Smooth muscle cell (in vitro differentiated cells): Measurements from ENCODE around the gene TRIM34. TPM values are rescaled to one million over a fixed set of nuclear protein-coding genes. Genes with fewer than 3 reads are reported as not detected.
A peak's percentile ranks its signal among the peaks of the same experiment; 100 is the strongest.

ENCODE experiments used
- DNase-seq: peaks from one replicate; lab custom pipeline; 2025; ENCODE audit not compliant: unreplicated experiment; lab: John Stamatoyannopoulos, UW
- H2AFZ ChIP-seq: fragments of 200-600 bp; sonication (generic); 2 replicates; pipeline ENCODE4 v1.6.0; 2016; ENCODE audit warnings: antibody characterized with exemption, low read depth, mild to moderate bottlenecking
- H3F3A ChIP-seq: fragments of 200-600 bp; sonication (generic); 2 replicates; pipeline ENCODE4 v1.6.0; 2017; ENCODE audit warnings: antibody characterized with exemption, low read depth
- H3K27ac ChIP-seq: fragments of 200-600 bp; sonication (generic); 2 replicates; pipeline ENCODE4 v1.5.1; 2016; ENCODE audit warnings: low read depth, mild to moderate bottlenecking
- H3K27me3 ChIP-seq: fragments of 200-600 bp; sonication (generic); 2 replicates; pipeline ENCODE4 v1.6.1; 2016; ENCODE audit warnings: low read depth, mild to moderate bottlenecking
- H3K36me3 ChIP-seq: fragments of 200-600 bp; sonication (generic); 2 replicates; pipeline ENCODE4 v1.5.1; 2016; ENCODE audit warnings: low read depth
- H3K4me1 ChIP-seq: fragments of 200-600 bp; sonication (generic); 2 replicates; pipeline ENCODE4 v1.5.1; 2016; ENCODE audit warnings: low read depth
- H3K4me2 ChIP-seq: fragments of 200-600 bp; sonication (generic); 2 replicates; pipeline ENCODE4 v1.6.0; 2016; ENCODE audit warnings: mild to moderate bottlenecking
- H3K4me3 ChIP-seq: fragments of 200-600 bp; sonication (generic); 2 replicates; pipeline ENCODE4 v1.5.1; 2016; ENCODE audit warnings: mild to moderate bottlenecking
- H3K79me2 ChIP-seq: fragments of 200-600 bp; sonication (generic); 2 replicates; pipeline ENCODE4 v1.6.0; 2016; ENCODE audit warnings: low read depth, mild to moderate bottlenecking
- H3K9ac ChIP-seq: fragments of 200-600 bp; sonication (generic); 2 replicates; pipeline ENCODE4 v1.6.0; 2016; ENCODE audit warnings: low read depth
- H3K9me3 ChIP-seq: fragments of 200-600 bp; sonication (generic); replicated peaks from 2 replicates; pipeline ENCODE4 v1.5.1; 2016; ENCODE audit warnings: low read depth
- H4K20me1 ChIP-seq: fragments of 200-600 bp; sonication (generic); 2 replicates; pipeline ENCODE4 v1.6.0; 2016; ENCODE audit warnings: low read depth
- WGBS: methylation state at CpG from one replicate; pipeline ENCODE4 v1.1.7; 2016; ENCODE audit warnings: low lambda C conversion rate; 5-methylcytosine and 5-hydroxymethylcytosine counted together
- polyA plus RNA-seq: library from polyadenylated mRNA; unstranded; fragments of >200 nt; fragmentation: Nextera tagmentation; extraction: Ambion mirVana; gene quantifications from 2 replicates; pipeline ENCODE4 v1.2.1, GENCODE V29; 2016
- total RNA-seq: library from RNA; depleted of rRNA; stranded (reverse); fragments of >200 nt; gene quantifications from 2 replicates; pipeline ENCODE4 v1.2.3, GENCODE V29; 2014
- TF ChIP-seq, protein P1 (sequence below): fragments of 200-600 bp; sonication (generic); IDR thresholded peaks from 2 replicates; pipeline ENCODE4 v1.5.1; 2017; ENCODE audit warnings: borderline replicate concordance, mild to moderate bottlenecking, antibody characterized with exemption; ENCODE audit not compliant: insufficient read depth, poor library complexity, severe bottlenecking

TRIM34 gene
- total and polyA plus RNA-seq, 2 experiments from 2014 or later, result 4.1 to 6.7 TPM

DNA sequence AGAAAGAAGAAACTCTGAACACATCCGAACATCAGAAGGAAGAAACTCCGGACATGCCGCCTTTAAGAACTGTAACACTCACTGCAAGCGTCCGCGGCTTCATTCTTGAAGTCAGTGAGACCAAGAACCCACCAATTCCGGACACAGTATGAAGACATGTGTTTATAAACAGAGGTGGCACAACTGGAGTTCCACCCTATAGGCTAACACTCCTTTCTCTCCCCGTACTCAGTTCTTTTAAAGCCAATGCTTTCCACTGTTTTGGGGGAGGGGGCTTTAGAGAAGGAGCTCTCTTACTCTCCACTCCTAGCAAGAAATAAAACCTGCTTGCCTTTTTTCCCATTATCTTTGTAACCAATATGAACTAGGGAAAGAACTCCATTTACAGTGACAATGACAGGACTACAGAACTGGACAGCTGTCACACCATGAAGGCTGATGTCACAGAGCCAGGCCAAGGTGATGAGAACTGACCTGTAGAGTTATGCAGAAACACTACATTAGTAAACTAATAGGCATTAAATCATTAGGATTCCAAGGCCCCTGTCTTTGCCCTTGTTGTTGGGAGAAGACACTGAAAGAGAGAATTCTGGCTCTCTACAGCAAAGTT lies 59.3 kb downstream of the TRIM34 start:
- TF ChIP-seq, protein P1, sequence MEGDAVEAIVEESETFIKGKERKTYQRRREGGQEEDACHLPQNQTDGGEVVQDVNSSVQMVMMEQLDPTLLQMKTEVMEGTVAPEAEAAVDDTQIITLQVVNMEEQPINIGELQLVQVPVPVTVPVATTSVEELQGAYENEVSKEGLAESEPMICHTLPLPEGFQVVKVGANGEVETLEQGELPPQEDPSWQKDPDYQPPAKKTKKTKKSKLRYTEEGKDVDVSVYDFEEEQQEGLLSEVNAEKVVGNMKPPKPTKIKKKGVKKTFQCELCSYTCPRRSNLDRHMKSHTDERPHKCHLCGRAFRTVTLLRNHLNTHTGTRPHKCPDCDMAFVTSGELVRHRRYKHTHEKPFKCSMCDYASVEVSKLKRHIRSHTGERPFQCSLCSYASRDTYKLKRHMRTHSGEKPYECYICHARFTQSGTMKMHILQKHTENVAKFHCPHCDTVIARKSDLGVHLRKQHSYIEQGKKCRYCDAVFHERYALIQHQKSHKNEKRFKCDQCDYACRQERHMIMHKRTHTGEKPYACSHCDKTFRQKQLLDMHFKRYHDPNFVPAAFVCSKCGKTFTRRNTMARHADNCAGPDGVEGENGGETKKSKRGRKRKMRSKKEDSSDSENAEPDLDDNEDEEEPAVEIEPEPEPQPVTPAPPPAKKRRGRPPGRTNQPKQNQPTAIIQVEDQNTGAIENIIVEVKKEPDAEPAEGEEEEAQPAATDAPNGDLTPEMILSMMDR, result no peak
- peaks cover 3% of the 10 kb centered on the region for H3K36me3 ChIP-seq
- H3F3A ChIP-seq, result no peaks in the 10 kb centered on the region
- no peaks in the 10 kb centered on the region for H3K9me3 ChIP-seq
- peak overlapping the region; percentile 98 for H3K27ac ChIP-seq
- H3K27me3 ChIP-seq, result no peaks in the 10 kb centered on the region
- peak overlapping the region; percentile 62 for H2AFZ ChIP-seq
- 72% methylated on average over 8 of the region's 8 CpGs for WGBS
- H3K79me2 ChIP-seq, result peaks cover 21% of the 10 kb centered on the region
- peaks cover 13% of the 10 kb centered on the region for H3K4me1 ChIP-seq
- H3K9ac ChIP-seq, result peak overlapping the region; percentile 90
- no peak for DNase-seq
- no peaks in the 10 kb centered on the region for H4K20me1 ChIP-seq
- peak overlapping the region; percentile 89 for H3K4me2 ChIP-seq
- H3K4me3 ChIP-seq, result peak overlapping the region; percentile 58

- H3K9ac ChIP-seq, result peak within 1 kb of the TSS; percentile 90
- peak within 1 kb of the TSS; percentile 98 for H3K27ac ChIP-seq
- no peaks in the 10 kb centered on the region for H4K20me1 ChIP-seq
- 4% methylated on average over 13 of the region's 13 CpGs for WGBS
- H3K4me2 ChIP-seq, result peak within 1 kb of the TSS; percentile 89
- peaks cover 21% of the 10 kb centered on the region for H3K79me2 ChIP-seq
- peaks cover 20% of the 10 kb centered on the region for H3K4me1 ChIP-seq
- H3K36me3 ChIP-seq, result no peaks in the 10 kb centered on the region
- H3K4me3 ChIP-seq, result peak within 1 kb of the TSS; percentile 58
- H3K27me3 ChIP-seq, result no peaks in the 10 kb centered on the region
- H3K9me3 ChIP-seq, result no peaks in the 10 kb centered on the region
- peak; percentile 46 for DNase-seq
- TF ChIP-seq, protein P1, result peak; percentile 42
- H3F3A ChIP-seq, result no peaks in the 10 kb centered on the region
- H2AFZ ChIP-seq, result peak within 1 kb of the TSS; percentile 76
These were observed 60.0 kb downstream of the TRIM34 start, which contains the start of gene TRIM5 for GRCh38 chr11:5684646-5685362. Gene TRIM5 (minus strand): TSS chr11:5685074. CDS start chr11:5680177, 4,897 bp downstream.

GRCh38 chr11:5686426-5686825 lies 61.6 kb downstream of the TRIM34 start:
- H3K27me3 ChIP-seq, result no peaks in the 10 kb centered on the region
- peaks cover 31% of the 10 kb centered on the region for H3K4me1 ChIP-seq
- H3F3A ChIP-seq, result no peaks in the 10 kb centered on the region
- H3K4me2 ChIP-seq, result no peak overlapping the region
- WGBS, result 96% methylated on average over 4 of the region's 4 CpGs
- peaks cover 20% of the 10 kb centered on the region for H3K79me2 ChIP-seq
- H2AFZ ChIP-seq, result no peak overlapping the region
- no peak overlapping the region for H3K9ac ChIP-seq
- DNase-seq, result no peak
- H3K9me3 ChIP-seq, result no peaks in the 10 kb centered on the region
- no peaks in the 10 kb centered on the region for H4K20me1 ChIP-seq
- TF ChIP-seq, protein P1, result no peak
- H3K27ac ChIP-seq, result no peak overlapping the region
- H3K4me3 ChIP-seq, result no peak overlapping the region
- H3K36me3 ChIP-seq, result no peaks in the 10 kb centered on the region
